Astrocyte (in vitro differentiated cells and primary cell): ENCODE measurements around the gene ZNF335. TPM values are rescaled to one million over a fixed set of nuclear protein-coding genes. Genes with fewer than 3 reads are reported as not detected.
"Not testable (repeated sequence)": the region's sequence is repeated elsewhere in the genome, so short reads cannot be mapped to it uniquely, and the experiment has no call there.

Source experiments
- DNase-seq: peaks from one replicate; pipeline ENCODE4 v3.0.0-alpha.2; 2010; ENCODE audit warnings: low read depth
- FAIRE-seq: peaks from 2 replicates; lab custom pipeline; 2011; peaks lifted over from hg19 to GRCh38; lab: Jason Lieb, UNC
- H2AFZ ChIP-seq: 2 replicates; pipeline ENCODE4 v1.6.0; 2012; ENCODE audit warnings: low read depth, low read length, inconsistent platforms
- H3K27ac ChIP-seq: 2 replicates; pipeline ENCODE4 v1.5.1; 2011; ENCODE audit warnings: low read depth, low read length, inconsistent platforms
- H3K27me3 ChIP-seq: 2 replicates; pipeline ENCODE4 v1.6.0; 2011; ENCODE audit warnings: low read length, inconsistent platforms; ENCODE audit not compliant: insufficient read depth
- H3K36me3 ChIP-seq: 2 replicates; pipeline ENCODE4 v1.5.1; 2011; ENCODE audit warnings: low read length, inconsistent platforms; ENCODE audit not compliant: insufficient read depth
- H3K4me1 ChIP-seq: 2 replicates; pipeline ENCODE4 v1.5.1; 2011; ENCODE audit warnings: low read length, inconsistent platforms; ENCODE audit not compliant: insufficient read depth
- H3K4me2 ChIP-seq: 2 replicates; pipeline ENCODE4 v1.6.0; 2012; ENCODE audit warnings: low read length, inconsistent platforms
- H3K4me3 ChIP-seq: 2 replicates; pipeline ENCODE4 v1.5.1; 2011; ENCODE audit warnings: low read depth, mild to moderate bottlenecking, low read length, inconsistent platforms; ENCODE audit not compliant: insufficient read depth
- H3K79me2 ChIP-seq: 2 replicates; pipeline ENCODE4 v1.6.0; 2012; ENCODE audit warnings: mild to moderate bottlenecking, low read length, inconsistent platforms; ENCODE audit not compliant: insufficient read depth
- H3K9ac ChIP-seq: 2 replicates; pipeline ENCODE4 v1.6.0; 2012; ENCODE audit warnings: mild to moderate bottlenecking, low read length, inconsistent platforms
- H3K9me3 ChIP-seq: 2 replicates; pipeline ENCODE4 v1.5.1; 2012; ENCODE audit warnings: low read depth, mild to moderate bottlenecking, low read length, inconsistent platforms; ENCODE audit not compliant: insufficient read depth
- H4K20me1 ChIP-seq: 2 replicates; pipeline ENCODE4 v1.6.0; 2012; ENCODE audit warnings: low read length, inconsistent platforms; ENCODE audit not compliant: insufficient read depth
- H3K27ac Mint-ChIP-seq: one replicate; pipeline ENCODE4 v1.8.0; 2021; ENCODE audit warnings: mild to moderate bottlenecking, mixed read lengths; ENCODE audit not compliant: unreplicated experiment
- H3K27me3 Mint-ChIP-seq: one replicate; pipeline ENCODE4 v1.8.0; 2021; ENCODE audit warnings: low read depth, mixed read lengths; ENCODE audit not compliant: unreplicated experiment
- H3K36me3 Mint-ChIP-seq: one replicate; pipeline ENCODE4 v1.8.0; 2021; ENCODE audit warnings: low read depth, mixed read lengths; ENCODE audit not compliant: unreplicated experiment
- H3K4me1 Mint-ChIP-seq: one replicate; pipeline ENCODE4 v1.8.0; 2021; ENCODE audit warnings: low read depth, mixed read lengths; ENCODE audit not compliant: unreplicated experiment
- H3K4me3 Mint-ChIP-seq: one replicate; pipeline ENCODE4 v1.8.0; 2021; ENCODE audit warnings: mild to moderate bottlenecking, moderate library complexity, mixed read lengths; ENCODE audit not compliant: unreplicated experiment
- H3K9me3 Mint-ChIP-seq: one replicate; pipeline ENCODE4 v1.8.0; 2021; ENCODE audit warnings: mild to moderate bottlenecking, mixed read lengths; ENCODE audit not compliant: unreplicated experiment
- EZH2 ChIP-seq: IDR thresholded peaks from 2 replicates; pipeline ENCODE4 v1.6.1; 2012; ENCODE audit warnings: mild to moderate bottlenecking, low read length, inconsistent platforms; ENCODE audit not compliant: insufficient read depth
- total RNA-seq: library from RNA; stranded (reverse); gene quantifications from 2 replicates; pipeline ENCODE4 v1.2.1, GENCODE V29; 2021
- TF ChIP-seq, protein P1 (sequence below): IDR thresholded peaks from 2 replicates; pipeline ENCODE4 v1.5.1; 2011; ENCODE audit warnings: low read depth, mild to moderate bottlenecking, inconsistent platforms, low read length, moderate library complexity; ENCODE audit not compliant: insufficient read depth

The ZNF335 gene
- total RNA-seq, 1 donor from 2014 or later: 18.6 TPM

DNA sequence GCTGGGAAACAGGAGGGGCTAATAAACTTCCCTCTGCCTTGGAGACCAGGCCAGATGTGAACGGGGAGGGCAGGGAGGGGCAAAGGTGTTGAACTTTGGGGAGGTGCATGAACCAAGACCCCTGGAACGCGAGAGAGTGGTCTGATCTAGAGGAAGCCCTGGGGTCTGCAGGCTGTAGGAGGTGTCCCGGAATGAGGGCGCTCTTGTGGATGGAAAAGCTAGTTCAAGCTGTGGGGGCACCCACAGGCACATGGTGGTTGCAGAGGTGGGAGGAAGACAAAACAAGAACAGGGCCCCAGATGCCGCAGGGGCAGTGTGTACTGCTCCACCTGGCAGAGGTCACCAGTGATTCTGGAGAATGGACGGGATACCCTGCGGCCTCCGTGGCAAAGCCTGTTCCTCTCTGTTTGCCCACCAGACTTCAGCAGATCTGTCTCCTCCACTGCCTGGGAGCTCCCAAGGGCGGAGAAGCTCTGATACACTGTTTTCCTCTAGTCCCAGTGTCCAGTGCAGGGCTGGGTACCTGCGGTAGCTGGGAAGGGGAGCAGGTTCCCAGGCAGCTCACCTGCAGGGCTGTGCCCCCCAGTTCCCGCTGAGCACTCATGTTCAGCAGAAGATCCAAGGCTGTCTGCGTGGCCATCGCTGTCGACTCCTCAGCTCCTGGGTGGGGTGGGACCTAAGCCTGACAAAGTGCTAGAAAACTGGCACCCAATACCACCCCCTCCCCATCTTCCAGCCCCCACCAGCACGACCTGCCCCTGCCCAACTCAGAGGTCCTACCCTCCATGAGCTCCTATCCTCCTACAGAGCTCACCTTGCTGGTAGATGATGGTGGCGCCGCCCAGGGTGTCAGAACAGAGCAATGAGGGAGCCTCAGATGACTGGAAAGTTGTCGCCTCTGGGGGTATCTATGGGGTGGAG lies 14.7 kb downstream of the ZNF335 start:
- Histone ChIP-seq H3K36me3 (peaks cover 49% of the 10 kb centered on the region), H3K4me2 (no peak overlapping the region), H3K4me3 (no peak overlapping the region), H2AFZ (no peak overlapping the region), H3K79me2 (no peaks in the 10 kb centered on the region), H4K20me1 (peaks cover 7% of the 10 kb centered on the region), H3K9ac (no peak overlapping the region), H3K4me1 (no peaks in the 10 kb centered on the region), H3K27me3 (no peaks in the 10 kb centered on the region), H3K9me3 (no peaks in the 10 kb centered on the region), H3K27ac (no peak overlapping the region)
- Mint-ChIP-seq H3K36me3 (peaks cover 21% of the 10 kb centered on the region), H3K4me1 (no peaks in the 10 kb centered on the region), H3K9me3 (peaks cover 3% of the 10 kb centered on the region), H3K4me3 (no peak overlapping the region), H3K27me3 (no peaks in the 10 kb centered on the region), H3K27ac (no peak overlapping the region)
- TF ChIP-seq EZH2: no peak
- TF ChIP-seq, protein P1, sequence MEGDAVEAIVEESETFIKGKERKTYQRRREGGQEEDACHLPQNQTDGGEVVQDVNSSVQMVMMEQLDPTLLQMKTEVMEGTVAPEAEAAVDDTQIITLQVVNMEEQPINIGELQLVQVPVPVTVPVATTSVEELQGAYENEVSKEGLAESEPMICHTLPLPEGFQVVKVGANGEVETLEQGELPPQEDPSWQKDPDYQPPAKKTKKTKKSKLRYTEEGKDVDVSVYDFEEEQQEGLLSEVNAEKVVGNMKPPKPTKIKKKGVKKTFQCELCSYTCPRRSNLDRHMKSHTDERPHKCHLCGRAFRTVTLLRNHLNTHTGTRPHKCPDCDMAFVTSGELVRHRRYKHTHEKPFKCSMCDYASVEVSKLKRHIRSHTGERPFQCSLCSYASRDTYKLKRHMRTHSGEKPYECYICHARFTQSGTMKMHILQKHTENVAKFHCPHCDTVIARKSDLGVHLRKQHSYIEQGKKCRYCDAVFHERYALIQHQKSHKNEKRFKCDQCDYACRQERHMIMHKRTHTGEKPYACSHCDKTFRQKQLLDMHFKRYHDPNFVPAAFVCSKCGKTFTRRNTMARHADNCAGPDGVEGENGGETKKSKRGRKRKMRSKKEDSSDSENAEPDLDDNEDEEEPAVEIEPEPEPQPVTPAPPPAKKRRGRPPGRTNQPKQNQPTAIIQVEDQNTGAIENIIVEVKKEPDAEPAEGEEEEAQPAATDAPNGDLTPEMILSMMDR: no peak
- no peak for DNase-seq
- no peak for FAIRE-seq

DNA sequence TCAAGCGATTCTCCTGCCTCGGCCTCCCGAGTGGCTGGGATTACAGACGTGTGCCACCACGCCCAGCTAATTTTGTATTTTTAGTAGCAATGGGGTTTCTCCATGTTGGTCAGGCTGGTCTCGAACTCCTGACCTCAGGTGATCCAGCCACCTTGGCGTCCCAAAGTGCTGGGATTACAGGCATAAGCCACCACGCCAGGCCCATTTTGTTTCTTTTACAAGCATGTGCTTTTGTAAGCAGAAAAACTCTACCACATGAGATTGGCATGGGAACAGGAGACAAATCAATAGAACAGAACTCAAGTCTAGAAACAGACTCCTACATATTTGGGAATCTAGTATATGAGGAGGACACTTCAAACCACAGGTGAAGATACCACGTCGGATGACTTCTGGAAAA lies 15.7 kb downstream of the ZNF335 start:
- H3K4me3 ChIP-seq, H3K9me3 ChIP-seq, H3K27ac Mint-ChIP-seq, H3K9me3 Mint-ChIP-seq, H2AFZ ChIP-seq, H3K4me2 ChIP-seq, H3K79me2 ChIP-seq, H3K4me3 Mint-ChIP-seq, H3K27me3 Mint-ChIP-seq, FAIRE-seq, H3K27me3 ChIP-seq, H3K9ac ChIP-seq, DNase-seq, H3K4me1 ChIP-seq, H3K27ac ChIP-seq, H4K20me1 ChIP-seq, H3K4me1 Mint-ChIP-seq: not testable (repeated sequence)
- peaks cover 29% of the 10 kb centered on the region for H3K36me3 Mint-ChIP-seq
- H3K36me3 ChIP-seq: peaks cover 49% of the 10 kb centered on the region

GRCh38 chr20:45953672-45954071 lies 18.3 kb downstream of the ZNF335 start:
- peaks cover 13% of the 10 kb centered on the region for H4K20me1 ChIP-seq
- H3K79me2 ChIP-seq: no peaks in the 10 kb centered on the region
- DNase-seq: no peak
- no peak overlapping the region for H2AFZ ChIP-seq
- Mint-ChIP-seq H3K27me3 (no peaks in the 10 kb centered on the region), H3K4me3 (no peak overlapping the region), H3K36me3 (peaks cover 28% of the 10 kb centered on the region), H3K4me1 (peaks cover 2% of the 10 kb centered on the region), H3K9me3 (peaks cover 3% of the 10 kb centered on the region), H3K27ac (no peak overlapping the region)
- no peaks in the 10 kb centered on the region for H3K27me3 ChIP-seq
- no peak overlapping the region for H3K4me2 ChIP-seq
- H3K4me1 ChIP-seq: no peaks in the 10 kb centered on the region
- peaks cover 44% of the 10 kb centered on the region for H3K36me3 ChIP-seq
- TF ChIP-seq EZH2: no peak
- TF ChIP-seq, protein P1: no peak
- no peaks in the 10 kb centered on the region for H3K9me3 ChIP-seq
- H3K27ac ChIP-seq: no peak overlapping the region
- no peak overlapping the region for H3K4me3 ChIP-seq
- no peak overlapping the region for H3K9ac ChIP-seq
- no peak for FAIRE-seq
